HG02943 (cell line): ENCODE measurements around the gene AKAP5.

Experiments used
- ATAC-seq: cut with Tn5 transposase; IDR thresholded peaks from one replicate; pipeline ENCODE4 v1.9.1; 2021; ENCODE audit warnings: mild to moderate bottlenecking, low read depth, moderate library complexity; ENCODE audit not compliant: unreplicated experiment

AKAP5 gene, protein sequence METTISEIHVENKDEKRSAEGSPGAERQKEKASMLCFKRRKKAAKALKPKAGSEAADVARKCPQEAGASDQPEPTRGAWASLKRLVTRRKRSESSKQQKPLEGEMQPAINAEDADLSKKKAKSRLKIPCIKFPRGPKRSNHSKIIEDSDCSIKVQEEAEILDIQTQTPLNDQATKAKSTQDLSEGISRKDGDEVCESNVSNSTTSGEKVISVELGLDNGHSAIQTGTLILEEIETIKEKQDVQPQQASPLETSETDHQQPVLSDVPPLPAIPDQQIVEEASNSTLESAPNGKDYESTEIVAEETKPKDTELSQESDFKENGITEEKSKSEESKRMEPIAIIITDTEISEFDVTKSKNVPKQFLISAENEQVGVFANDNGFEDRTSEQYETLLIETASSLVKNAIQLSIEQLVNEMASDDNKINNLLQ

DNA sequence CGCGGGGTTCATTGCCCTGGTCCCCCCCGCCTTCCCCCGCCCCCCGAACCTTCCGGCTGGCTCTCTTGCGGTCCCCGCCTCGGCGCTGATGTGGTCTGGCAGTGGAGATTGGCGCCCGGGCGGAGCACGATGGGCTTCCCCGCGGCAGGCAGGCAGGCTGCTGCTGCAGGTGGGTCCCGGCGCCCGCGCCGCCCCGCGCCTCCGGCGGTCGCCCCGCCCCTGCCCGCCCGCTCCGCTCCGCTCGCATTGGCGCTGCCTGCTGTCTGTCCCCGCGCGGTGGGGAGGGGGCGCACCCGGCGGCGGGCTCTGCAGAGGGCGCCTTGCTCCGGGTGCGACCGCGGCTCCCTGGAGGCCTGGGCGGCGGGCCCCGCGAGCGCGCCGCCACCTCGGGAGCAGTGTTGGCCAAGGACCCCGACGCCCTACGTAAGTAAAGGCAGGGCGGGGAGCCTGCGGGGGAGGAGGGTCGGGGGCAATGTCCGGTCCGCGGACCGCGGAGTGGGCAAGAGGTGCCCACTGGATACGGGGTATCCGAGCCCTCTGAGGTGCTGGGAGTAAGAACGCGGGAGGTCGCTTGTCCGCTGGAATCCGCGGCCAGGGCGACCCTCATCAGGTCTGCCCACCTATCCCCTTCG is at the start of gene AKAP5:
AKAP5 (plus strand) TSS at position 309 of the 632 bp plus-strand sequence. CDS start 2,896 bp downstream, outside the sequence.
- ATAC-seq: no peak

DNA sequence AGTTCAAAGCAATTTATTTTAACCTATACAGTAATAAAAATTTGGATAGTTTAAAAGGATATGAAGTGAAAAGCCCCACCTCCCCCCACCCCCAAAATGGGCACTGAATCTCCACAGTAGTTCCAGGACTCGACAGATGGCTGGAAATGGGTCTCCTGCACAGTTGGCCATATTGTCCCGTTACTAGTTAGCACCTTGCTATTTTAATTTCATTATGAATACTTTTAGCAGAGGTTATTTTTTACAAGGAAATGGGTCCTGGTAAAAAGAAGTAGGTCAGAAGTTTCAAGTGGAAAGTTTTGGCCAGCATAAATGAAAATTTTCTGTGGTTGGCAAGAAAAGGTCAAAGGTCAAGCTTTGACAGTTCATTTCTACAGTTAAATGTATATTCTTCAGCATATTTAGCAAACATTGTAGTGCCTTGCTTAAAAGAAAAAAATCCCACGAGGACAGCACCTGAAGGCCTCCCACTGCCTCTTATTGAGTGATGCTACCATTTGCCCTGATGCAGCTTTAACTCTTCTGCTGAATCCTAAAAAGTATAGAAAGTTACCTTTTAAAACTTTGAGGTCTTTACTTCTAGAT is 48.9 kb upstream of the AKAP5 start:
- no peak for ATAC-seq

DNA sequence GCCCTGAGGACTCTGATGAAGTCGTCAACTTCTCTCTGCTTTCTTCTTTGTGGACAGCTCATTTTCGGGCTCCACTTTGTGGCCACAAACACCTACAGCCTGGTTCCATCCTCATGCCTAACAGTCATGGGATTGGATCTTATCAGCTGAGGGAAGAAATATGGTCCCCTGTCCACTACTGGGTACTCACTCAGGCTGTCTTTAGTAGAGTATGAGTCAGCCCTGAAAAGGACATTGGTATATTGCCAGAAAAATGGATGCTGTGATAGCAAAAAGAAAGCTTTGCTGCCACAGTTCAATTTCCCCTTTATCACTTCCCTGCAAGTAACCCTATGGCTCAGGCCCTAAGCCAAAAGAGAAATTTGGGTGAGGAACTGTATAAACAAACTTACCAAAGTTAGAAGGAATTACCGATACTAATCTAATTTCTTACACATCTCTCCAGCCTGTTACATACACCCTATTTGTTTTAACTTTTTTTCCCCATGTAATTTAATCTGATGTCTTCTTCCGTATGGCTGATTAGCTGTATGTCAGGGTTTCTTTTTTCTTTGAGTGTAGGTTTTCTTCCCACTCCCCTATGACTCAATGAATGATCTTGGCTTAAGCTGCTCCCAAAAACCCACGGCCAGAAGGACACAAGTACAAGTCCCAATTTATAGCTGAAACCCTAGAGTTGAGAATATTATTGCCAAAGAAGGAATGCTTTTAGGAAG is 48.1 kb upstream of the AKAP5 start:
- no peak for ATAC-seq

DNA sequence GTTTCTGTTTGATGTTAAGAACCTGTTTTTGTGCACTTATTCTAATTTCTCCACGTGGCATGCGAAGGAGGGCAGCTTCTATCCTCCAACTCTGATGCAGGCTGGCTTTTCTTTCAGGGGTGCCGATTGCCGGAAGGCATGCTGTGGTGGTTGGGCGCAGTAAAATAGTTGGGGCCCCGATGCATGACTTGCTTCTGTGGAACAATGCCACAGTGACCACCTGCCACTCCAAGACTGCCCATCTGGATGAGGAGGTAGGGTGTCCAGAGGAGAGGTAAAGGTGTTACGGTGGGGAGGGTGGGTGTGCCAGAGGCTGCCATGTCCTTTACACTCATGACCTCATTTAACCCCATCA is 47.6 kb upstream of the AKAP5 start:
- no peak for ATAC-seq

DNA sequence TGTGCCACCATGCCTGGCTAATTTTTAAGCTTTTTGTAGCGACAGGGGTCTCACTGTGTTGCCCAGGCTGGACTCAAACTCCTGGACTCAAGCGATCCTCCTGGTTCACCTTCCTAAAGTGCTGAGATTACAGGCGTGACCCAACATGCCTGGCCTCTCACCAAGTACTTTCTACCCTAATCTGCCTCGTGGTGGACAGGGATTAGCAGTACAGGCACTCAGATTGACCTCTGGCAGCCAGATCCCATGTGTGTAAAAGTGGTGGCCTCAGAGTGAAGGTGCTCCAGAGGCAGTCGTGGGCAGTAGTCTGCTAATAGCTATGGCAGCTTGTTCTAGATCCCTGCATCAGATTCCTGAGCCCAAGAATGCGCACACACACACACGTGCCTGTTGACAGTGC is 46.3 kb upstream of the AKAP5 start:
- ATAC-seq: no peak

DNA sequence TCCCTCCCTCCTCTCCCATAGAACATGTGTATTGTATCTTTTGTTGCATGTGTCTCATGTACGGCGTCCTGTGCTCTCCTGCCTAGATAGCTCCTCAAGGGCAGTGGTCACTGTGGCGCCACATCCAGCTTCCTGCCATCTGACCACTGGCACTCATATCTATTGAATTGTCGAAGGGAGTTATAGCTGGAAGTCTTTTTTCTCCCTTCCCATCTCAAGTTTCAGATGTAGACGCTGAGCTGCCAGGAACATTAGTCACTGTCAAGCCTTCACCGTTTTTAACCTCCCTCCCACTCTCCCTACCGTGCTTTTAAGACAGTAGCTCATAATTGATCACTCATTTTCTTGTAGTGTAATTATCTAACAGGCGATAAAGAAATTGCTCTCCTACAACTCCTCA is 44.1 kb upstream of the AKAP5 start:
- ATAC-seq: no peak

DNA sequence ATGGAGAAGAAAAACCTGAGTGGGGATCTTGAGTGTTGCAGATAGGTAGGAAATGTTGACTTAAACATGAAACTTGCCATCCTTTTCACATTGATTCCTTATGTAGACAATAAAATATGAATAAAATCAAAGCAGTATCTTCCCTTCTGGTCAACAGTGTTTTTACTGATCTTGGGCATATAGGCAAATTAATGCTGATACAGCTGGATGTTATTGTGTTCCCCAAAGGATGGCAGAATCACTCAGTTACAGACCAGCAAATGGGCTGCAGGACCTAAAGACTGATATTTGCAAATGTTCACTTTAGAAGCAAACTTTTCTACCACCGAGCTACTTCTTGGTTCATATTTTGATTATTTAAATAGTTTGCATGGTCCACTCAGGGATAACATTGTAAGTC is 43.3 kb upstream of the AKAP5 start:
- no peak for ATAC-seq

DNA sequence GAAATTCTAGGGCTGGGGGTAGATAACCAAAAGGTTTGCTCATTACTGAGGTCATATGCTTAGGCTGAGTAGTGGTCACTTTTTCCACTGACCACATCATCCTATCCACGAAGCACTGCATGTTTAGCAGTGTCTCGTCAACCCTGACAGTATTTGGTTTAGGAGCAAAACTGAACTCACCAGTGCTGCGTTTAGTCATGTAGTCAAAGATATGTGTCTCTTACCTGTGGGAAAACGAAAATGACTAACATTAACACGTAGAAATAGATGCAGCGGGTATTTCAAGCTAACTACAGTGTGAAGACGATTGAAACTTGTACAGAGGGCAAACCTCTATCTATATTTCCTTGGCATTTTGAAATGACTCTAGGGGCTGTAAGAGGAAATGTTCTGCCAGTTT is 42.5 kb upstream of the AKAP5 start:
- ATAC-seq: no peak

DNA sequence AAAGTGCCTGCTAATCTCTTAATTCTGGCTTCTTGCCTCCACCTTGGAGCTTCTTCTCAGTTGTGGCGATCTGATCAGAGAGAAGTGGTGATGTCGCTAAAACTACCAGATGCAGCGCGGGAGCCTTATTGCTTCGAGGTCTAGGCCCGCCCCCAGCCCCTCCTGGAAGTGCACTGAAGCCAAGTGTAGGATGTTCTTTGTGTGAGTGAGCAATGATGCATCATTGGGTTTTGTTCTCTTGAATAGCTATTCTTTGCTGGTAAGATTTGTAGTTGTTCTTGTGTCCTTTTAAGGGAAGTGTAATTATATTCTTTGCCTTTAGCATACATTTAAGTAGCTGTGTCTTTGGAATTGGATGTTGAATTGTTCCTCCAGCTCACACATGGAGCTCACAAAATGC is 41.3 kb upstream of the AKAP5 start:
- no peak for ATAC-seq

DNA sequence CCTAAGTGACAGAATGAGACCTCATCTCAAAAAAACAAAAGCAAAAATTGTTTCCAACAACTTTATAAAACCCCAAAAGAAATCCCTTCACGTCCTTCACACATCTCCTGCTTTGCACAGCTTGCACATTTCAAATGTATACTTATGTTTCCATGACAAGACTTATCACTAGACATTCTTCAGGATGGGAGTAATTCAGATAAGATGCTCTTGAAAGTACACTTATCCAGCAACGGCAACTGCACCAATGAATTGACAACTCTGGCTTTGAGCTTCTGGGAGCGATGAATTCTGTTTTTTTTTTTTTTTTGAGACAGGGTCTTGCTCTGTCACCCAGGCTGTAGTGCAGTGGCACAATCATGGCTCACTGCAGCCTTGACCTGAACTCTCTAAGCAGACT is 30.8 kb upstream of the AKAP5 start:
- no peak for ATAC-seq

DNA sequence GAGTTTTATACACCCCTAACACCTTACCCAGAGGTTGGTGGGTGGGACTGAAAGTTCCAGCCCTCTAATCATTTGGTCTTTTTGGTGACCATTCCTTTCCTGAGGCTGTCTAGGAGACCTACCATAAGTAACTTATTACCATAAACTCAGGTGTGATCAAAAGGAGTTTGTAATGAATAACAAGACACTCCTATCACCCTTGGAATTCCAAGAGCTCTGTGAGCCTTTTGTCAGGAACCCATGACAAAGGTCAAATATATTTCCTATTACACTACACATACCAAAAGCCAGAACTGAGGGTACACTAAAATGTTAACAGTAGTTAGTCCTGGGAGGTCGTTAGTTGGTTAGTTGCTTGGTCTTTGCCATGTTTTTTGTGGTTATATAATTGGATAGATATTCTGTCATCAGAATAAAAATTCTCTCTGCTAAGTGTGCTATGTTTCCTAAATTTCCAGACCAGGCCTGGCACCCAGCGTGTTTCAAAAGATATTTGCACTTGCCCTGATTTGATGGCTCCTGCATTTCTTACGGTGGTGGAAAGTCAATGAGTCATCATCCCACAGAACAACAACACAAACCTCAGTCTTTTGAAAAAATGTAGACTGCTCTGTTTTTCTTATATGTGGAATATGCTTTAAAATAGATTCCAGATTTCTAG is 27.0 kb upstream of the AKAP5 start:
- ATAC-seq: no peak

DNA sequence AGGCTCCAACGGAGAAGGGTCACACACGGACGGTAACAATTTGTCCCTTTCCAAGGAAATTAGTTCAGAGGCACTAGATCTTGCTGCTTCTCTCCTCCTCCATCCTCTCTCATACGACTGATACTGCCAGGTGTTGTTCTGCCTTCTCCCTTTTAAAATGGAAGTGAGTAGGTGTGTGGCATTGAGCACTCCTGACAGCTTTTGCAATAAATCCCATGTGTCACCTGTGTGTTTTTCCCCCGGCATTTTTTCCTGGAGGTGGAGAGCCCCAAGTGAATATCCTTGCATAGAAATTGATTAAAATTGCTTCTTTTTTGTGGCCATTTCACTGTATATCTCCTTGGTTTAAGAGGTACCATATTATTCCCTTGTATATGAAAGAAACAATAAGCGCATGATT is 26.2 kb upstream of the AKAP5 start:
- ATAC-seq: no peak

DNA sequence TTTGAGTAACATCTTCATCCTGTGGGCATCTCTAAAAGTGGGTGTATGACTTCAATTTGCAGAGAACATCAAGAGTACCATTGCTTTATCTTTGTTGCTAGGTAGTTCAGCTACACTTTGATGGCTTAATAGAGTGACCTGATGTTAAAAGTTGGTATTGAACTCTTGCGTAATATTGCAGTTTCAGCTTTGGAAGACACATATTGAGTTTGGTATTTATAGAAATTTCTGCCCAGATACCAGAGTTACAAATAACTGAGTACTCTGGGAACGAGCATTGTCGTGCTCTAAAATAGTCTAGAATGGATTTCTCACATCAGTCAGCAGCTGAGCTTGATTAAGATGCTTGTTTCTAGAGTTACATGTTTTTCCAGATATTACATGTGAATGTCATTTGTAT is 24.8 kb upstream of the AKAP5 start:
- no peak for ATAC-seq

DNA sequence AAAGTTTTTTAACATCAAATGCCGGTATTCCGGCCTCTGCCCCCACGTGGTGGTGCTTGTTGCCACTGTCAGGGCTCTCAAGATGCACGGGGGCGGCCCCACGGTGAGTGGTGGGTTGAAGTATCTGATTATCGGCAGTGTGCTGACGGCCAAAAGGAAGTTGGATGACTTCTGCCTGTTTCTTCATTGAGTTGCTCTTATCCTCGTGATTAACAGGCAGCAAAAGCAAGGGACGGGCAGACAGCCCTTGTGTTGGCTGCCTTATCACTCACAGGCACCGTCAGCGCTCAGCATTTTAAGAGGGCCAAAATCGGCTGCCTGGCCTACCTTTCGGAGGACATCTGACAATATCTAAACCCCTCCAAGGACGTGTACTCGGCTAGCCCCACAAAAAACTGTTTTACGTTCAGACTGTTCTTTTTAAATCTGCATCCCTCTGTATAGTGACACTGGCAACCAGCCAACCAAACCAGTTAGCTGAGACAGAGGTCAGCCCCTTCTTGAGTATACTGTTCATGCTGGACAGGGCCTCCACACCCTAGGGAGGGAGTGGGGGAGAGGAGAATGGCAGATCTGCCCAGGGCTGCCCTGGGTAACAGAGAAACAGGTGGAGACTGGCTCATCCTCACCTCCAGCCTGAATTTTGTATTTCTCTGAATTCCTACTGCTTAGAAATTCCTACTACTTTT is 22.9 kb upstream of the AKAP5 start:
- no peak for ATAC-seq

DNA sequence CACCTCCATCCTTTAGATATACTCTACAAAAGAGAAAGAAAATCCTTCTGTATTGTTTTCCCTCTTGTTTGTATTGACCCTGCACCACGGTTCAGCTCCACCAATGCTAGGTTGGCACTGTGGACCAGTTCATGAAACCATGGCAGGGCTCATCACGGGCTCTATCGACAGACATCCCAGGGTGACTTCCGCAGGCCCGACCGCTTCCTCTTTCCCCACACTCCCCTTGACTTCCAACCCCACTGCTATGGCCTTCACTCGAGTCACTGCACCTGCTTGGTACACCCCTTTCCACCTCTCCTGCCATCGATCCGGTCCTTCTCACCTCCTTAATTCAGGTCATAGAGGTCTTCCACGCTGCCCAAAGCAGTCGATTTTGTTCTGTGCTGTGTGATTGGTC is 21.2 kb upstream of the AKAP5 start:
- ATAC-seq: no peak

DNA sequence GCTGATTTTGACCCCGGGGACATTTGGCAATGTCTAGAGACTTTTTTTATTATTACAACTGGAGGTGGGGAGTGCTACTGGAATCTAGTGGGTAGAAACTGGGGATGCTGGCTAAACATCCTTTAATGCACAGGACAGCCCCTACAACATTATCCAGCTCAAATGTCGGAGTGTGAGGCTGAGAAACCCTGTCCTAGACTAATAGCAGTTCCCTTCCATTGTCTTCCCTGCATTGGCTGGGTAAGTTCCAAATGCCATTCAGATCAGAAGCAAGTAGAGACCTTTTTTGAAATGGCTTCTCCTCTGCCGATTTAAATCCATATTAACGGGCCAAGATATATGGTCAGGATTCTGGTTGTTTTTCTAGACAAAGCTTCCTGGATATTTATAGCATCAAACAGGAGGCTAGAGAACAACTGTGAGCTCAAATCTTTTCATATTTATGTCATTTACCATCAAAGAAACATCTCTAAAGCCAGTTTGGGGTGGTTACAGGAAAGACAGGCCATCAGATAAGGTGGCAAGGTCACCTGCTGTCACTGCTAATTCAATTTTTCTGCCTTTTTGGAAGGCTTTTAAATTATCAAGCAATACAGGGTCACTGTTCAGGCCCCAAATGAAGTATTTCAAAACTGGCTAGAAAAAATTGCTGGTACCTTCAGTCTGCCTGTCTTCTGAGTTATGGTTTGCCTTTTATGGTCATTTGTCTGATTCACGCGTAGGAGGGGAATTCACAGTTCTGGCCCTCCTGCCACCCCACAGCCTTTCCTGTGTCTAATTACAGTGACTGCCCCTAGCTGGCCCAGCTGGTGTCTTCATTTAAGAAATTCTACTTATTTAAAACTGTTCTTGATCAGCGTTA is 20.1 kb upstream of the AKAP5 start:
- peak; percentile 95 for ATAC-seq

DNA sequence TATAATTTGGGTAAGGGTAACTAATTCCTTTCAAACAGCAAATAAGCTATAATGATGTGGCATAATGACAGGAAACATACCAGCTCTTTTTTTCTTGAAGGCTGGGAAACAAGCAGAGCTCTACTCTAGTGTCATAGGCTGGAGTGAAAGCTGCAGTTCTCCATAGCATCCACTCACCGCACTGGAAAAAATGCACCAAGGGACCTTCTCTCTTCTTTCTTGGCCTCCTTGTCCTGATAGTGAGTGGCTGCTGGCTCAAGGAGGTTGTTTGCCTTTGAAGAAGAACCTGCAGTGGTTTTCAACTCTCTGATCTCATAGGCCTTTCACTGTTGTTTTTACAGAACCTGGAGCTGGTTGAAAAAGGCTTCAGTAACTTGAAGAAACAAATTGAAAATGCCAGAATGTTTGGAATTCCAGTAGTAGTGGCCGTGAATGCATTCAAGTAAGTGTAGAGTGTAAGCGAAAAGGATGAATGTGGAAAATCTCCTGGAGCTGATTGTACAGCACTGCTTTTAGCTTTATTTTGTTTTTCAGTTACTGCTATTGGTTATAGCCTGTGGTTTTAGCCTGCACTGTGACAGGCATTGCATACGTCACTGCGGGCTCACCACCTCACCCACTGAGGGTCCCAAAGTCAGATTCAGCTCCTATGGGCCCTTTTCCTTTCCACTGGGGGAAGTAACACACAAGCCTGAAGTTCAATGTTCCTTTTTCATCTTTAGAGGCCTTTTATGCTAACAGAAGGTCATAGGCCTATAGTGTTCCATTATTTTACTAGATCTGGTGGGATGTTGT is 17.2 kb upstream of the AKAP5 start:
- ATAC-seq: no peak

DNA sequence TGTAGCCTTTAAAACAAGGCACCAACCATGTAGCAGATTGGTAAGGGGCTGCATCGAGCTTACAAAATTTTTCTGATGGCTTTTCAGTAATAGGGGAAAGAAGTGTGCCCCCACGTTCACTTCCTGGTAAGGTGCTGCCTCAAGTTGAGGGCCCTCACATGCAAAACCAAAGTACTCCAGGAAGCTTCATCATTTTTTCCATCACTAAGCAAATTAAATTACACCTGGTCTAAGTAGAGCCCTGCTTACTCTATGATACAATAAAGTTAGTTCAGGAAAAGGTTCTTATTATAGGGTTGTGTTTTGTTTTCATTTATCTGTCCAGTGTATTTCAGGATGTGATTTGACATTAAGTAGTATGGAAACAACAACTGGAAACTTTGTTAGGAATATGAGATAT is 15.0 kb upstream of the AKAP5 start:
- no peak for ATAC-seq
